Measurements from ENCODE around the gene DACT2. TPM values are rescaled to one million over a fixed set of nuclear protein-coding genes. Genes with fewer than 3 reads are reported as not detected.

DACT2 gene
- total and polyA plus RNA-seq, 10 of the 15 experiments (the other 5 are each of a cell fraction or from before 2014, with no cell fraction given), result not detected

- no peak overlapping the region for H3K4me2 ChIP-seq (ENCODE audit: control insufficient read depth, insufficient read depth)
- intact Hi-C loops (cut with micrococcal nuclease; ENCODE audit: unreplicated experiment) (no loop called here), in situ Hi-C loops (cut with MboI) (no loop called here)
- TF ChIP-seq LARP7 (IDR thresholded peaks at IDR 0.05), result no peak
- no TSS peak for BruUV-seq (replicated peaks)
- CTCF ChIA-PET, result no interaction called here
- WGBS (ENCODE audit: insufficient coverage, insufficient replicate concordance, low lambda C conversion rate, missing lambda C conversion rate), result 69% methylated on average over 12 of the region's 12 CpGs
- ATAC-seq, result no peak
- H3K9me3 ChIP-seq (replicated peaks; ENCODE audit: control insufficient read depth, insufficient read depth, low read length), result no peaks in the 10 kb centered on the region; the same call in 2 of the 3 replicates
- no peaks in the 10 kb centered on the region for H4K20me1 ChIP-seq (ENCODE audit: control insufficient read depth, insufficient read depth)
- H3K27me3 ChIP-seq (replicated peaks in 1 of 2; ENCODE audit: control insufficient read depth in 2 of 2, insufficient read depth in 2 of 2, low read length in 1 of 2), result no peaks in the 10 kb centered on the region
- RAD21 ChIA-PET (ENCODE audit: unreplicated experiment), result no interaction called here
- no peak for FAIRE-seq
- POLR2A ChIA-PET, result no interaction called here
- no peak overlapping the region for H3K9ac ChIP-seq (ENCODE audit: control insufficient read depth, insufficient read depth, low read length)
- H3K79me2 ChIP-seq (ENCODE audit: control insufficient read depth, insufficient read depth, low read length), result no peaks in the 10 kb centered on the region
- no peak overlapping the region for H3K4me3 ChIP-seq
- no peaks in the 10 kb centered on the region for H3K4me1 ChIP-seq (ENCODE audit: control insufficient read depth, insufficient read depth, low read length)
- no peak for DNase-seq (ENCODE audit: low read depth, low spot score)
- SMC1A ChIA-PET (ENCODE audit: uncharacterized antibody, unreplicated experiment), result no interaction called here
- H2AFZ ChIP-seq (ENCODE audit: control insufficient read depth, low read depth, low read length), result no peak overlapping the region
- H3K27ac ChIP-seq (ENCODE audit: control insufficient read depth, insufficient read depth), result no peak overlapping the region
- H3K36me3 ChIP-seq (ENCODE audit: control insufficient read depth in 2 of 2, insufficient read depth in 2 of 2, low read length in 1 of 2), result no peaks in the 10 kb centered on the region
Observed at GRCh38 chr6:168286116-168286515, 33.5 kb downstream of the DACT2 start.

GRCh38 chr6:168285456-168285855 lies 34.1 kb downstream of the DACT2 start:
- no peak overlapping the region for H2AFZ ChIP-seq (ENCODE audit: control insufficient read depth, low read depth, low read length)
- intact Hi-C loops (cut with micrococcal nuclease; ENCODE audit: unreplicated experiment), result no loop called here
- no TSS peak for BruUV-seq (replicated peaks)
- ChIA-PET POLR2A (no interaction called here), SMC1A (ENCODE audit: uncharacterized antibody, unreplicated experiment) (no interaction called here), CTCF (no interaction called here), RAD21 (ENCODE audit: unreplicated experiment) (no interaction called here)
- no peak overlapping the region for H3K27ac ChIP-seq (ENCODE audit: control insufficient read depth, insufficient read depth)
- no peaks in the 10 kb centered on the region for H3K79me2 ChIP-seq (ENCODE audit: control insufficient read depth, insufficient read depth, low read length)
- 74% methylated on average over 19 of the region's 21 CpGs for WGBS (ENCODE audit: insufficient coverage, insufficient replicate concordance, low lambda C conversion rate, missing lambda C conversion rate)
- in situ Hi-C loops (cut with MboI), result no loop called here
- DNase-seq (ENCODE audit: low read depth, low spot score) (no peak), ATAC-seq (no peak), FAIRE-seq (no peak)
- no peaks in the 10 kb centered on the region for H3K27me3 ChIP-seq (replicated peaks in 1 of 2; ENCODE audit: control insufficient read depth in 2 of 2, insufficient read depth in 2 of 2, low read length in 1 of 2)
- H4K20me1 ChIP-seq (ENCODE audit: control insufficient read depth, insufficient read depth), result no peaks in the 10 kb centered on the region
- H3K4me3 ChIP-seq, result no peak overlapping the region
- H3K4me2 ChIP-seq (ENCODE audit: control insufficient read depth, insufficient read depth), result no peak overlapping the region
- TF ChIP-seq MYB (IDR thresholded peaks at IDR 0.05; ENCODE audit: borderline replicate concordance, low read depth, low read length), result no peak
- TF ChIP-seq SRF (IDR thresholded peaks at IDR 0.05; ENCODE audit: low read depth in 2 of 2, low read length in 2 of 2), result no peak
- TF ChIP-seq CREM (IDR thresholded peaks at IDR 0.05; ENCODE audit: low read depth), result no peak
- H3K4me1 ChIP-seq (ENCODE audit: control insufficient read depth, insufficient read depth, low read length), result no peaks in the 10 kb centered on the region
- no peaks in the 10 kb centered on the region; the same call in 2 of the 3 replicates for H3K9me3 ChIP-seq (replicated peaks; ENCODE audit: control insufficient read depth, insufficient read depth, low read length)
- no peak overlapping the region for H3K9ac ChIP-seq (ENCODE audit: control insufficient read depth, insufficient read depth, low read length)
- no peaks in the 10 kb centered on the region for H3K36me3 ChIP-seq (ENCODE audit: control insufficient read depth in 2 of 2, insufficient read depth in 2 of 2, low read length in 1 of 2)
